K562 (cell line): ENCODE data around the gene TFCP2. TPM values are rescaled to one million over a fixed set of nuclear protein-coding genes. Genes with fewer than 3 reads are reported as not detected.

Experiments
- ATAC-seq: fragments of 200-7000 bp; cut with Tn5 transposase; 3 replicates; pipeline ENCODE4 v1.9.1; 2020; ENCODE audit warnings: moderate library complexity
- BruUV-seq: library from RNA; stranded (reverse); fragments of 400-500 nt; replicated peaks from 2 replicates; lab custom pipeline; 2021; lab: Mats Ljungman, UMichigan
- CTCF ChIA-PET: fragments of 300-600 bp; formaldehyde crosslinking; extraction: SDS; loops from one replicate; lab custom pipeline; 2021; ENCODE audit warnings: low intra/inter-chr PET ratio; lab: Yijun Ruan, JAX
- POLR2A ChIA-PET: fragments of 300-600, 350-650 bp; sonication (Branson Sonifier 250); formaldehyde crosslinking; extraction: SDS; loops from one replicate; lab custom pipeline; 2021; ENCODE audit warnings: antibody characterized with exemption, inconsistent platforms; lab: Yijun Ruan, JAX
- DNase-seq, 4 experiments: peaks; one replicate each; pipeline versions ENCODE4 v3.0.0 to v3.0.0-alpha.2; 2011 to 2018; ENCODE audit warnings: low spot score in 3 of 4, mixed read lengths in 3 of 4; ENCODE audit errors: extremely low read depth in 1 of 4
- FAIRE-seq: peaks from 2 replicates; lab custom pipeline; 2011; peaks lifted over from hg19 to GRCh38; lab: Jason Lieb, UNC
- H2AFZ ChIP-seq: 2 replicates; pipeline ENCODE4 v1.6.0; 2011; ENCODE audit warnings: low read depth, low read length, control low read depth, inconsistent platforms
- H3K27ac ChIP-seq: fragments of 200-600 bp; 3 replicates; pipeline ENCODE4 v1.8.0; 2011; ENCODE audit warnings: low read depth, mild to moderate bottlenecking, control low read depth, inconsistent platforms, low read length, moderate library complexity, mixed read lengths; ENCODE audit errors: extremely low read depth
- H3K27me3 ChIP-seq, 2 experiments: fragments of 300-600 bp in 1 of 2; 2 replicates in 1 of 2; 3 replicates in 1 of 2; pipeline versions ENCODE4 v1.6.0 to v1.8.0; 2011; ENCODE audit warnings: inconsistent platforms in 2 of 2, low read length in 2 of 2, mild to moderate bottlenecking in 1 of 2, mixed read lengths in 1 of 2, moderate library complexity in 1 of 2; ENCODE audit not compliant: control insufficient read depth in 2 of 2, insufficient read depth in 2 of 2
- H3K36me3 ChIP-seq: fragments of 300-600 bp; 3 replicates; pipeline ENCODE4 v1.8.0; 2011; ENCODE audit warnings: mild to moderate bottlenecking, low read length, inconsistent platforms; ENCODE audit not compliant: control insufficient read depth, insufficient read depth
- H3K4me1 ChIP-seq, 2 experiments: fragments of 200-600 bp in 1 of 2; replicated peaks in 1 of 2; 2 replicates in 1 of 2; 3 replicates in 1 of 2; pipeline versions ENCODE4 v1.5.1 to v1.8.0; 2011; ENCODE audit warnings: inconsistent platforms in 2 of 2, low read length in 2 of 2, mild to moderate bottlenecking in 1 of 2, mixed read lengths in 1 of 2, moderate library complexity in 1 of 2; ENCODE audit not compliant: control insufficient read depth in 2 of 2, insufficient read depth in 2 of 2
- H3K4me2 ChIP-seq: 2 replicates; pipeline ENCODE4 v1.6.1; 2011; ENCODE audit warnings: low read length, control low read depth, inconsistent platforms, mixed read lengths; ENCODE audit not compliant: insufficient read depth
- H3K4me3 ChIP-seq: fragments of 200-600 bp; sonication (generic), shearing (Covaris generic); 2 replicates; pipeline ENCODE4 v1.5.1; 2016; ENCODE audit warnings: control low read depth, inconsistent platforms
- H3K79me2 ChIP-seq: fragments of 200-600 bp; 3 replicates; pipeline ENCODE4 v1.8.0; 2011; ENCODE audit warnings: low read length, inconsistent platforms; ENCODE audit not compliant: control insufficient read depth, insufficient read depth
- H3K9ac ChIP-seq, 2 experiments: 2 replicates each; pipeline versions ENCODE4 v1.6.0 to v1.6.1; 2011; ENCODE audit warnings: low read depth in 2 of 2, low read length in 2 of 2, control low read depth in 1 of 2, inconsistent platforms in 1 of 2, mild to moderate bottlenecking in 1 of 2, mixed read lengths in 1 of 2; ENCODE audit not compliant: insufficient read depth in 1 of 2
- H3K9me1 ChIP-seq: one replicate; pipeline ENCODE4 v1.6.0; 2011; ENCODE audit warnings: inconsistent platforms, mild to moderate bottlenecking, low read length, moderate library complexity; ENCODE audit not compliant: control insufficient read depth, insufficient read depth
- H3K9me3 ChIP-seq: replicated peaks from 2 replicates; pipeline ENCODE4 v1.5.1; 2011; ENCODE audit warnings: low read depth, low read length, inconsistent platforms; ENCODE audit not compliant: control insufficient read depth, insufficient read depth
- H4K20me1 ChIP-seq: replicated peaks from 2 replicates; pipeline ENCODE4 v1.6.1; 2011; ENCODE audit warnings: low read length, inconsistent platforms, mixed read lengths; ENCODE audit not compliant: control insufficient read depth, insufficient read depth
- HDAC1 ChIP-seq, 2 experiments: fragments of 450-650 bp; IDR thresholded peaks; 2 replicates each; pipeline ENCODE4 v1.6.1; 2016 to 2017; ENCODE audit warnings: inconsistent platforms in 1 of 2, mild to moderate bottlenecking in 1 of 2, moderate library complexity in 1 of 2
- ZNF644 ChIP-seq: fragments of 200-800 bp; sonication (Bioruptor generic); IDR thresholded peaks from 2 replicates; pipeline ENCODE4 v1.6.1; 2016; ENCODE audit warnings: low read depth, missing genetic modification characterization, missing compliant biosample characterization
- ZSCAN29 ChIP-seq: fragments of 450-650 bp; IDR thresholded peaks from 2 replicates; pipeline ENCODE4 v1.6.1; 2017
- WGBS: fragments of 100-300 bp; shearing (Covaris generic); methylation state at CpG from one replicate; pipeline ENCODE4 v1.1.6; 2016; ENCODE audit warnings: low coverage, mixed read lengths; ENCODE audit not compliant: insufficient coverage; ENCODE audit errors: missing lambda C conversion rate; 5-methylcytosine and 5-hydroxymethylcytosine counted together
- in situ Hi-C: fragments of 300-500 bp; cut with MboI; formaldehyde crosslinking; loops from 4 replicates; pipeline ENCODE4 v1.15.0; 2018; ENCODE audit warnings: inconsistent platforms, mixed read lengths
- intact Hi-C: fragments of 100-400 bp; cut with micrococcal nuclease; formaldehyde crosslinking; loops from 2 replicates; pipeline ENCODE4 v1.14.2; 2022
- polyA plus RNA-seq, 8 experiments: library from polyadenylated mRNA; depleted of rRNA in 4 of 8; stranded (reverse) in 5 of 8; unstranded in 3 of 8; fragments of >200 nt; fragmentation: Nextera tagmentation in 2 of 8; fragmentation: Illumina TruSeq in 1 of 8; extraction: Ambion mirVana in 2 of 8; extraction: Trizol in 1 of 8; gene quantifications; 2 replicates each; pipeline versions ENCODE4 v1.2.1 to v1.2.3, GENCODE V29; 2011 to 2014; ENCODE audit warnings: inconsistent platforms in 1 of 8, missing spikeins in 1 of 8
- total RNA-seq, 7 experiments: library from RNA; depleted of rRNA in 6 of 7; stranded (reverse); fragments of >200 nt in 6 of 7; fragmentation: Illumina TruSeq in 2 of 7; extraction: Trizol in 2 of 7; gene quantifications; 2 replicates each; pipeline versions ENCODE4 v1.2.1 to v1.2.3, GENCODE V29; 2011 to 2021; ENCODE audit warnings: low replicate concordance in 1 of 7
- TF ChIP-seq, protein P1 (sequence below): fragments of 450-650 bp; IDR thresholded peaks from 2 replicates; pipeline ENCODE4 v1.6.1; 2016; ENCODE audit warnings: low read depth

Gene TFCP2
- total and polyA plus RNA-seq, 9 of the 15 experiments (the other 6 are each of a cell fraction or from before 2014, with no cell fraction given), result 8.0 to 38.9 (median 19.3) TPM

DNA sequence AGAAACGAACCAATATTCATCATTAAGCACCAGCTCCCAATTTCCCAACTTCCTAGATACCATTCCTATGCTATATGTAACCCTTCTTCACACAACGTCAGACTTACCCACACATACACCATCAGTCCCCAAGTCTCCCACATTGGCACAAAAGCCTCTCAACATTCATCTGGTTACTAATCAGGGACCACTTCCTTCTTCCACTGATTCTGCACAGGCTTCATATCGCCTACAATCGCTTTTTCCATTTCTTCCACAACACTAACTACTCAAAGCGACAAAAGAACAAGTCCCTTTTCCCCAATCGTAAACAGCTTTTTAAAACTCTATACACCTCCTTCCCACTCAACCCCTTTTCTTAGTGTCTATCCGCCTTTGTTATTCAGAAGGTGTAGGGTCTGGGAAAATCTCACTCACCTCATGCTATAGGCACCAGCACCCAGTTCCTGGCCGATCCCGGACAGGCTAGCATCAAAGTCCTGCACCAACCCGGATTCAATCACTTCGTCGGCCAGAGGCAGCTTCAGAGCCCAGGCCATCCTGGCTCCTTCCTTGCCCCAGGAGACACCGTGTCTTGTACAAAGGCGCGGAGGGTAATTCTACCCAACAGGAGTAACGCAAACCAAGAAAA lies 936 bp downstream of the TFCP2 start:
- in situ Hi-C loops (no loop called here), intact Hi-C loops (loop anchor here (2.0 kb wide), 1 partner anchor 75 kb away; no protein-coding TSS in a partner anchor)
- TSS peak; percentile 70 for BruUV-seq
- peak; percentile 32 for FAIRE-seq
- no peaks in the 10 kb centered on the region for H3K9me1 ChIP-seq
- ChIA-PET CTCF (no interaction called here), POLR2A (interaction anchor here (0.6 to 1.8 kb wide), 13 partner anchors 9 to 667 kb away, joined by 3 to 8 read pairs (median 4); partner anchors contain the start of genes DAZAP2 and DIP2B)
- no peaks in the 10 kb centered on the region for H3K27me3 ChIP-seq
- H2AFZ ChIP-seq, result peak overlapping the region; percentile 99
- 1% methylated on average over 16 of the region's 16 CpGs for WGBS
- ATAC-seq, result peak; percentile 50
- peak overlapping the region; percentile 92 to 97 for H3K9ac ChIP-seq
- peaks cover 3 to 9% of the 10 kb centered on the region in 2 experiments; a peak in 3 of 5 replicates for H3K4me1 ChIP-seq
- peak overlapping the region; percentile 58 for H3K4me3 ChIP-seq
- peaks cover 50% of the 10 kb centered on the region for H3K79me2 ChIP-seq
- H3K9me3 ChIP-seq, result no peaks in the 10 kb centered on the region
- H3K36me3 ChIP-seq, result peaks cover 2% of the 10 kb centered on the region; the same call in 2 of the 3 replicates
- DNase-seq, result peak in 1 of 4 experiments; percentile 54
- H4K20me1 ChIP-seq, result no peaks in the 10 kb centered on the region
- H3K4me2 ChIP-seq, result peak overlapping the region; percentile 97
- H3K27ac ChIP-seq, result peak overlapping the region; percentile 99
- TF ChIP-seq HDAC1 (IDR thresholded peaks at IDR 0.05) (peak in 1 of 2 experiments; percentile 18; a peak in 2 of 4 replicates), ZNF644 (tag) (0 out of 2 replicates have a peak, but pooled peaks have one; percentile 1), ZSCAN29 (peak; percentile 58)
- TF ChIP-seq, protein P1, sequence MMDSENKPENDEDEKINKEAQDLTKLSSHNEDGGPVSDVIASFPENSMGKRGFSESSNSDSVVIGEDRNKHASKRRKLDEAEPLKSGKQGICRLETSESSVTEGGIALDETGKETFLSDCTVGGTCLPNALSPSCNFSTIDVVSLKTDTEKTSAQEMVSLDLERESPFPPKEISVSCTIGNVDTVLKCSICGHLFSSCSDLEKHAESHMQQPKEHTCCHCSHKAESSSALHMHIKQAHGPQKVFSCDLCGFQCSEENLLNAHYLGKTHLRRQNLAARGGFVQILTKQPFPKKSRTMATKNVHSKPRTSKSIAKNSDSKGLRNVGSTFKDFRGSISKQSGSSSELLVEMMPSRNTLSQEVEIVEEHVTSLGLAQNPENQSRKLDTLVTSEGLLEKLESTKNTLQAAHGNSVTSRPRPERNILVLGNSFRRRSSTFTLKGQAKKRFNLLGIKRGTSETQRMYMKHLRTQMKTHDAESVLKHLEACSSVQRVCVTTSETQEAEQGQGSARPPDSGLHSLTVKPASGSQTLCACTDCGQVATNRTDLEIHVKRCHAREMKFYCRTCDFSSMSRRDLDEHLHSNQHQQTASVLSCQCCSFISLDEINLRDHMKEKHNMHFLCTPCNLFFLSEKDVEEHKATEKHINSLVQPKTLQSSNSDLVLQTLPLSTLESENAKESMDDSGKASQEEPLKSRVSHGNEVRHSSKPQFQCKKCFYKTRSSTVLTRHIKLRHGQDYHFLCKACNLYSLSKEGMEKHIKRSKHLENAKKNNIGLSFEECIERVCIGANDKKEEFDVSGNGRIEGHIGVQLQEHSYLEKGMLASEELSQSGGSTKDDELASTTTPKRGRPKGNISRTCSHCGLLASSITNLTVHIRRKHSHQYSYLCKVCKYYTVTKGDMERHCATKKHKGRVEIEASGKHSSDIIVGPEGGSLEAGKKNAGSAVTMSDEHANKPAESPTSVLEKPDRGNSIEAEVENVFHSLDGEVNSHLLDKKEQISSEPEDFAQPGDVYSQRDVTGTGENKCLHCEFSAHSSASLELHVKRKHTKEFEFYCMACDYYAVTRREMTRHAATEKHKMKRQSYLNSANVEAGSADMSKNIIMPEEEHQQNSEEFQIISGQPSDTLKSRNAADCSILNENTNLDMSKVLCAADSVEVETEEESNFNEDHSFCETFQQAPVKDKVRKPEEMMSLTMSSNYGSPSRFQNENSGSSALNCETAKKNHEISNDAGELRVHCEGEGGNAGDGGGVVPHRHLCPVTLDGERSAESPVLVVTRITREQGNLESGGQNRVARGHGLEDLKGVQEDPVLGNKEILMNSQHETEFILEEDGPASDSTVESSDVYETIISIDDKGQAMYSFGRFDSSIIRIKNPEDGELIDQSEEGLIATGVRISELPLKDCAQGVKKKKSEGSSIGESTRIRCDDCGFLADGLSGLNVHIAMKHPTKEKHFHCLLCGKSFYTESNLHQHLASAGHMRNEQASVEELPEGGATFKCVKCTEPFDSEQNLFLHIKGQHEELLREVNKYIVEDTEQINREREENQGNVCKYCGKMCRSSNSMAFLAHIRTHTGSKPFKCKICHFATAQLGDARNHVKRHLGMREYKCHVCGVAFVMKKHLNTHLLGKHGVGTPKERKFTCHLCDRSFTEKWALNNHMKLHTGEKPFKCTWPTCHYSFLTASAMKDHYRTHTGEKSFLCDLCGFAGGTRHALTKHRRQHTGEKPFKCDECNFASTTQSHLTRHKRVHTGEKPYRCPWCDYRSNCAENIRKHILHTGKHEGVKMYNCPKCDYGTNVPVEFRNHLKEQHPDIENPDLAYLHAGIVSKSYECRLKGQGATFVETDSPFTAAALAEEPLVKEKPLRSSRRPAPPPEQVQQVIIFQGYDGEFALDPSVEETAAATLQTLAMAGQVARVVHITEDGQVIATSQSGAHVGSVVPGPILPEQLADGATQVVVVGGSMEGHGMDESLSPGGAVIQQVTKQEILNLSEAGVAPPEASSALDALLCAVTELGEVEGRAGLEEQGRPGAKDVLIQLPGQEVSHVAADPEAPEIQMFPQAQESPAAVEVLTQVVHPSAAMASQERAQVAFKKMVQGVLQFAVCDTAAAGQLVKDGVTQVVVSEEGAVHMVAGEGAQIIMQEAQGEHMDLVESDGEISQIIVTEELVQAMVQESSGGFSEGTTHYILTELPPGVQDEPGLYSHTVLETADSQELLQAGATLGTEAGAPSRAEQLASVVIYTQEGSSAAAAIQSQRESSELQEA, result no peak
